ENCODE measurements around the gene MRPL12.

The MRPL12 gene

GRCh38 chr17:81741594-81742452, 38.7 kb downstream of the MRPL12 start:
- DNase-seq = no peak

All from NCI-H2081 (cell line).